Gastrocnemius medialis (tissue), 4 donors: ENCODE data around the gene DNAAF5.

Experiments
- CTCF ChIP-seq, 5 experiments: fragments of 450-650 bp in 3 of 5; fragments of 200-600 bp in 2 of 5; sonication (generic) in 2 of 5; IDR thresholded peaks in 4 of 5; conservative IDR thresholded peaks in 1 of 5; 1 replicate in 4 of 5; 2 replicates in 1 of 5; pipeline ENCODE4 v1.5.1; 2016 to 2019; ENCODE audit warnings: antibody characterized with exemption in 5 of 5, mild to moderate bottlenecking in 3 of 5, moderate library complexity in 3 of 5
- POLR2A ChIP-seq, 2 donors: fragments of 450-650 bp; IDR thresholded peaks; one replicate each; pipeline ENCODE4 v1.6.1; 2017; ENCODE audit warnings: antibody characterized with exemption in 2 of 2, mild to moderate bottlenecking in 2 of 2, moderate library complexity in 2 of 2

GRCh38 chr7:727104-727805, 756 bp downstream of the DNAAF5 start, which contains the start of gene PRKAR1B:
- no peak for TF ChIP-seq CTCF (IDR thresholded peaks at IDR 0.05 in 4 of 5, conservative IDR thresholded peaks at IDR 0.05 in 1 of 5)
- TF ChIP-seq POLR2A (IDR thresholded peaks at IDR 0.05): no peak
